ENCODE results near the gene HTT. TPM values are rescaled to one million over a fixed set of nuclear protein-coding genes. Genes with fewer than 3 reads are reported as not detected.

HTT gene
- total RNA-seq, 1 donor from 2014 or later, result 72.0 TPM

GRCh38 chr4:3217266-3217665 lies 142.8 kb downstream of the HTT start:
- H3K27me3 Mint-ChIP-seq (ENCODE audit: low read depth), result no peaks in the 10 kb centered on the region

GRCh38 chr4:3217771-3218170 lies 143.3 kb downstream of the HTT start:
- Mint-ChIP-seq H3K27me3 (ENCODE audit: low read depth) (no peaks in the 10 kb centered on the region), H3K4me1 (no peaks in the 10 kb centered on the region), H3K36me3 (ENCODE audit: low read depth) (peaks cover 5% of the 10 kb centered on the region), H3K27ac (ENCODE audit: unreplicated experiment) (no peak overlapping the region), H3K4me3 (no peak overlapping the region), H3K9me3 (no peaks in the 10 kb centered on the region)
- no peak for TF ChIP-seq CTCF (conservative IDR thresholded peaks at IDR 0.05)
- no peak for DNase-seq (ENCODE audit: low read depth, low spot score)

More at GRCh38 chr4:3217266-3217665, 142.8 kb downstream of the HTT start:
- Mint-ChIP-seq H3K27ac (ENCODE audit: unreplicated experiment) (no peak overlapping the region), H3K4me1 (no peaks in the 10 kb centered on the region), H3K9me3 (no peaks in the 10 kb centered on the region), H3K36me3 (ENCODE audit: low read depth) (peaks cover 6% of the 10 kb centered on the region), H3K4me3 (no peak overlapping the region)
- TF ChIP-seq CTCF (conservative IDR thresholded peaks at IDR 0.05), result no peak
- DNase-seq (ENCODE audit: low read depth, low spot score), result no peak

- Mint-ChIP-seq H3K27ac (ENCODE audit: unreplicated experiment) (peak overlapping the region; percentile 19), H3K9me3 (no peaks in the 10 kb centered on the region), H3K4me1 (no peaks in the 10 kb centered on the region), H3K36me3 (ENCODE audit: low read depth) (peaks cover 2% of the 10 kb centered on the region), H3K4me3 (no peak overlapping the region), H3K27me3 (ENCODE audit: low read depth) (no peaks in the 10 kb centered on the region)
- TF ChIP-seq CTCF (conservative IDR thresholded peaks at IDR 0.05), result no peak
- DNase-seq (ENCODE audit: low read depth, low spot score), result no peak
Observed at GRCh38 chr4:3218824-3219760, 144.6 kb downstream of the HTT start.

- H3K9me3 Mint-ChIP-seq, result no peaks in the 10 kb centered on the region
- DNase-seq (ENCODE audit: low read depth, low spot score), result no peak
- no peak overlapping the region for H3K27ac Mint-ChIP-seq (ENCODE audit: unreplicated experiment)
- H3K27me3 Mint-ChIP-seq (ENCODE audit: low read depth), result no peaks in the 10 kb centered on the region
- peaks cover under 1% of the 10 kb centered on the region for H3K36me3 Mint-ChIP-seq (ENCODE audit: low read depth)
- H3K4me3 Mint-ChIP-seq, result no peak overlapping the region
- H3K4me1 Mint-ChIP-seq, result no peaks in the 10 kb centered on the region
- no peak for TF ChIP-seq CTCF (conservative IDR thresholded peaks at IDR 0.05)
Observed at GRCh38 chr4:3219761-3220475, 145.4 kb downstream of the HTT start.

- Mint-ChIP-seq H3K9me3 (no peaks in the 10 kb centered on the region), H3K36me3 (ENCODE audit: low read depth) (no peaks in the 10 kb centered on the region), H3K4me1 (no peaks in the 10 kb centered on the region), H3K27ac (ENCODE audit: unreplicated experiment) (no peak overlapping the region), H3K27me3 (ENCODE audit: low read depth) (no peaks in the 10 kb centered on the region), H3K4me3 (no peak overlapping the region)
- TF ChIP-seq CTCF (conservative IDR thresholded peaks at IDR 0.05), result no peak
- DNase-seq (ENCODE audit: low read depth, low spot score), result no peak
Observed at GRCh38 chr4:3220476-3221183, 146.1 kb downstream of the HTT start.

Measured in neural crest cell (in vitro differentiated cells).